Neural cell (in vitro differentiated cells): ENCODE measurements around the gene ASB1.

Experiments used
- CTCF ChIP-seq: fragments of 450-650 bp; IDR thresholded peaks from 2 replicates; pipeline ENCODE4 v1.5.1; 2014; ENCODE audit warnings: antibody characterized with exemption, mild to moderate bottlenecking, moderate library complexity; ENCODE audit not compliant: poor library complexity, severe bottlenecking
- POLR2AphosphoS5 ChIP-seq: IDR thresholded peaks from 2 replicates; pipeline ENCODE4 v1.6.1; 2012
- REST ChIP-seq: IDR thresholded peaks from 2 replicates; pipeline ENCODE4 v1.6.1; 2012; ENCODE audit warnings: borderline replicate concordance

- TF ChIP-seq REST (no peak), CTCF (no peak), POLR2AphosphoS5 (no peak)
Measured at GRCh38 chr2:238427435-238428162, 872 bp downstream of the ASB1 start.
